Fibroblast of lung (primary cell): ENCODE data around the gene TOGARAM2. TPM values are rescaled to one million over a fixed set of nuclear protein-coding genes. Genes with fewer than 3 reads are reported as not detected.

ENCODE experiments used
- DNase-seq, 2 donors: peaks; one replicate each; pipeline versions ENCODE4 v3.0.0 to v3.0.0-alpha.2; 2010; ENCODE audit warnings: low read depth in 2 of 2
- H2AFZ ChIP-seq: 2 replicates; pipeline ENCODE4 v1.5.1; 2012; ENCODE audit warnings: low read length, control low read depth, inconsistent platforms
- H3K27ac ChIP-seq: 2 replicates; pipeline ENCODE4 v1.5.1; 2011; ENCODE audit warnings: low read length, control low read depth; ENCODE audit not compliant: insufficient read depth
- H3K27me3 ChIP-seq: 2 replicates; pipeline ENCODE4 v1.5.1; 2011; ENCODE audit warnings: mild to moderate bottlenecking, low read length; ENCODE audit not compliant: control insufficient read depth, insufficient read depth
- H3K36me3 ChIP-seq: 2 replicates; pipeline ENCODE4 v1.5.1; 2011; ENCODE audit warnings: low read length; ENCODE audit not compliant: control insufficient read depth, insufficient read depth
- H3K4me1 ChIP-seq: 2 replicates; pipeline ENCODE4 v1.5.1; 2011; ENCODE audit warnings: low read length; ENCODE audit not compliant: control insufficient read depth, insufficient read depth; ENCODE audit errors: extremely low read depth
- H3K4me2 ChIP-seq: 2 replicates; pipeline ENCODE4 v1.5.1; 2011; ENCODE audit warnings: low read length, control low read depth; ENCODE audit not compliant: insufficient read depth; ENCODE audit errors: extremely low read depth
- H3K4me3 ChIP-seq, 4 experiments: fragments of 200-600 bp in 1 of 4; sonication (generic) in 1 of 4; replicated peaks in 1 of 4; 2 replicates each; pipeline ENCODE4 v1.5.1; 2011 to 2016; ENCODE audit warnings: low read length in 4 of 4, low read depth in 3 of 4, mild to moderate bottlenecking in 3 of 4, control low read depth in 2 of 4, inconsistent platforms in 1 of 4, mixed read lengths in 1 of 4; ENCODE audit not compliant: insufficient read depth in 1 of 4; ENCODE audit errors: control extremely low read depth in 1 of 4
- H3K79me2 ChIP-seq: 2 replicates; pipeline ENCODE4 v1.5.1; 2012; ENCODE audit warnings: mild to moderate bottlenecking, low read length, inconsistent platforms; ENCODE audit not compliant: control insufficient read depth, insufficient read depth
- H3K9ac ChIP-seq: 2 replicates; pipeline ENCODE4 v1.5.1; 2011; ENCODE audit warnings: mild to moderate bottlenecking, low read length, control low read depth; ENCODE audit not compliant: insufficient read depth
- H3K9me3 ChIP-seq: 2 replicates; pipeline ENCODE4 v1.5.1; 2012; ENCODE audit warnings: low read depth, low read length; ENCODE audit not compliant: control insufficient read depth, insufficient read depth
- H4K20me1 ChIP-seq: 2 replicates; pipeline ENCODE4 v1.5.1; 2011; ENCODE audit warnings: low read length; ENCODE audit not compliant: control insufficient read depth, insufficient read depth; ENCODE audit errors: extremely low read depth
- CTCF ChIP-seq, 2 donors: IDR thresholded peaks in 1 of 2; conservative IDR thresholded peaks in 1 of 2; 1 replicate in 1 of 2; 2 replicates in 1 of 2; pipeline ENCODE4 v1.5.1; 2011 to 2012; ENCODE audit warnings: low read length in 2 of 2, control low read depth in 1 of 2, inconsistent platforms in 1 of 2, low read depth in 1 of 2, mild to moderate bottlenecking in 1 of 2
- EZH2 ChIP-seq: IDR thresholded peaks from 2 replicates; pipeline ENCODE4 v1.5.1; 2012; ENCODE audit warnings: low read length, control low read depth, mild to moderate bottlenecking; ENCODE audit errors: missing control alignments
- polyA plus RNA-seq, 2 donors: library from polyadenylated mRNA; depleted of rRNA in 1 of 2; stranded (reverse) in 1 of 2; unstranded in 1 of 2; fragments of >200 nt; gene quantifications; 2 replicates each; pipeline ENCODE4 v1.2.1, GENCODE V29; 2011 to 2012; ENCODE audit warnings: missing spikeins in 1 of 2
- total RNA-seq: library from RNA; depleted of rRNA; stranded (reverse); fragments of >200 nt; gene quantifications from 2 replicates; pipeline ENCODE4 v1.2.1, GENCODE V29; 2014

The TOGARAM2 gene
- total and polyA plus RNA-seq, 2 donors (not counting 1 experiment from before 2014, with no cell fraction given), result 0.15 to 0.33 TPM

GRCh38 chr2:29096969-29097368, 115.9 kb downstream of the TOGARAM2 start:
- H3K4me2 ChIP-seq, result no peak overlapping the region
- no peak overlapping the region for H3K27ac ChIP-seq
- TF ChIP-seq CTCF (conservative IDR thresholded peaks at IDR 0.05 in 1 of 2, IDR thresholded peaks at IDR 0.05 in 1 of 2; ENCODE audit: low read depth in 1 of 2, low read length in 2 of 2) (no peak), EZH2 (no peak)
- H3K9me3 ChIP-seq, result no peaks in the 10 kb centered on the region
- no peaks in the 10 kb centered on the region for H3K4me1 ChIP-seq
- H3K4me3 ChIP-seq, result no peak overlapping the region
- no peaks in the 10 kb centered on the region for H3K79me2 ChIP-seq
- no peaks in the 10 kb centered on the region for H3K27me3 ChIP-seq
- H3K36me3 ChIP-seq, result no peaks in the 10 kb centered on the region
- no peak overlapping the region for H3K9ac ChIP-seq
- H4K20me1 ChIP-seq, result no peaks in the 10 kb centered on the region
- no peak for DNase-seq
- H2AFZ ChIP-seq, result no peak overlapping the region

GRCh38 chr2:29097569-29097968, 116.5 kb downstream of the TOGARAM2 start:
- TF ChIP-seq EZH2 (no peak), CTCF (conservative IDR thresholded peaks at IDR 0.05 in 1 of 2, IDR thresholded peaks at IDR 0.05 in 1 of 2; ENCODE audit: low read depth in 1 of 2, low read length in 2 of 2) (no peak)
- no peaks in the 10 kb centered on the region for H3K4me1 ChIP-seq
- H3K36me3 ChIP-seq, result no peaks in the 10 kb centered on the region
- H2AFZ ChIP-seq, result no peak overlapping the region
- no peaks in the 10 kb centered on the region for H3K9me3 ChIP-seq
- no peak overlapping the region for H3K4me2 ChIP-seq
- H3K27me3 ChIP-seq, result no peaks in the 10 kb centered on the region
- no peak overlapping the region for H3K27ac ChIP-seq
- no peak overlapping the region for H3K9ac ChIP-seq
- H4K20me1 ChIP-seq, result no peaks in the 10 kb centered on the region
- DNase-seq, result no peak
- H3K4me3 ChIP-seq, result no peak overlapping the region
- no peaks in the 10 kb centered on the region for H3K79me2 ChIP-seq

- Histone ChIP-seq H4K20me1 (no peaks in the 10 kb centered on the region), H3K9ac (no peak overlapping the region), H3K27me3 (no peaks in the 10 kb centered on the region), H3K27ac (no peak overlapping the region), H2AFZ (no peak overlapping the region), H3K4me1 (no peaks in the 10 kb centered on the region), H3K4me3 (no peak overlapping the region), H3K79me2 (no peaks in the 10 kb centered on the region), H3K9me3 (no peaks in the 10 kb centered on the region), H3K4me2 (no peak overlapping the region), H3K36me3 (no peaks in the 10 kb centered on the region)
- TF ChIP-seq EZH2 (no peak), CTCF (conservative IDR thresholded peaks at IDR 0.05 in 1 of 2, IDR thresholded peaks at IDR 0.05 in 1 of 2; ENCODE audit: low read depth in 1 of 2, low read length in 2 of 2) (no peak)
- no peak for DNase-seq
These were observed 119.5 kb downstream of the TOGARAM2 start for GRCh38 chr2:29100564-29100963.

Other genes with a start within 250 kb of the TOGARAM2 start
- gene PPP1CB, start 229.5 kb upstream of the TOGARAM2 start, total RNA-seq, result 164 and 172 TPM in 2 replicates
- gene PPP1CB, start 229.5 kb upstream of the TOGARAM2 start, polyA plus RNA-seq, result 161 and 179 TPM in 2 replicates
- gene SPDYA, start 170.5 kb upstream of the TOGARAM2 start, total RNA-seq, result 0.77 and 0.83 TPM in 2 replicates
- gene SPDYA, start 170.5 kb upstream of the TOGARAM2 start, polyA plus RNA-seq, result 0.06 and 0.09 TPM in 2 replicates
- gene TRMT61B, start 111.0 kb upstream of the TOGARAM2 start, total RNA-seq, result 14.4 and 14.6 TPM in 2 replicates
- 11.3 and 13.5 TPM in 2 replicates for gene TRMT61B, start 111.0 kb upstream of the TOGARAM2 start, polyA plus RNA-seq
- gene WDR43, start 86.6 kb upstream of the TOGARAM2 start, total RNA-seq, result 71.5 and 80.9 TPM in 2 replicates
- gene WDR43, start 86.6 kb upstream of the TOGARAM2 start, polyA plus RNA-seq, result 74.7 and 96.2 TPM in 2 replicates
- gene PCARE, start 93.2 kb downstream of the TOGARAM2 start, total RNA-seq, result under 0.01 TPM in 1 of 2 replicates, not detected in the other
- gene PCARE, start 93.2 kb downstream of the TOGARAM2 start, polyA plus RNA-seq, result not detected in 2 replicates
- 123 and 127 TPM in 2 replicates for gene CLIP4, start 134.1 kb downstream of the TOGARAM2 start, total RNA-seq
- 39.9 and 40.3 TPM in 2 replicates for gene CLIP4, start 134.1 kb downstream of the TOGARAM2 start, polyA plus RNA-seq